ENCODE data around the gene MIA2. TPM values are rescaled to one million over a fixed set of nuclear protein-coding genes. Genes with fewer than 3 reads are reported as not detected.

MIA2 gene
- polyA plus RNA-seq, 1 of the 3 experiments (the other 2 are of a cell fraction): 2.6 TPM

DNA sequence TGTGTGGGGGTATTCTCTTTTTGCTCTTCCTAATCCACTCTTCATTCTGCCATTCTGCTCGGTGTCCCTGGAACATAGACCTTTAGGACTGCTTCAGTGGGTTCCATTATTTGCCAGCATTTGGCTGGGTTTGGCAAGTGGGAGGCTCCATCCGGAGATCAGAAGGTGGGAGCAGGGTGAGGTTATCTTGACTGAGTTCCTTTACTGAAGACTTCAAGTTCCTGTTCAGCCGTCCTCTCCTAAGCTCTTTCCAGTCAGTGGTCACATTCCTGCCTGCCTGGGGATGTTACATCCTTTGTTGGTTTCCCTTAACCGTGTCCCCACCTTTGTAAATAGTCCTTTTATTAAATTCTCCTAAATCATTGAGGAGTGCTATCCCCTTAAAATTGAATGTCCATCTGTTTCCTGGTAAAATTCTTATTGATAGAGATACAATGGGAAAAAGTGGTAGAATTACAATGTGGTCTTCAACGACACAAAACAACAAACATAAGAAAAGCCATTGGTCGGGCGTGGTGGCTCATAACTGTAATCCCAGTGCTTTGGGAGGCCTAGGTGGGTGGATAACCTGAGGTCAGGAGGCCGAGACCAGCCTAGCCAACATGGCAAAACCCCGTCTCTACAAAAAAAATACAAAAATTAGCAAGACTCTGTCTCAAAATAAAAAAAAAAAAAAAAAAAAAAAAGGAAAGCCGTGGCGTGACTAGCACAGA, 5.0 kb upstream of the MIA2 start (continued):
- TF ChIP-seq MEF2A (IDR thresholded peaks at IDR 0.05; ENCODE audit: borderline replicate concordance, low read depth): no peak
- no peak for TF ChIP-seq YY1 (IDR thresholded peaks at IDR 0.05; ENCODE audit: low read depth)
- TF ChIP-seq, protein P1, sequence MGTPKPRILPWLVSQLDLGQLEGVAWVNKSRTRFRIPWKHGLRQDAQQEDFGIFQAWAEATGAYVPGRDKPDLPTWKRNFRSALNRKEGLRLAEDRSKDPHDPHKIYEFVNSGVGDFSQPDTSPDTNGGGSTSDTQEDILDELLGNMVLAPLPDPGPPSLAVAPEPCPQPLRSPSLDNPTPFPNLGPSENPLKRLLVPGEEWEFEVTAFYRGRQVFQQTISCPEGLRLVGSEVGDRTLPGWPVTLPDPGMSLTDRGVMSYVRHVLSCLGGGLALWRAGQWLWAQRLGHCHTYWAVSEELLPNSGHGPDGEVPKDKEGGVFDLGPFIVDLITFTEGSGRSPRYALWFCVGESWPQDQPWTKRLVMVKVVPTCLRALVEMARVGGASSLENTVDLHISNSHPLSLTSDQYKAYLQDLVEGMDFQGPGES (IDR thresholded peaks at IDR 0.05; ENCODE audit: low read depth, low read length): no peak
- no peak for TF ChIP-seq RFX5 (IDR thresholded peaks at IDR 0.05; ENCODE audit: low read length)
- TF ChIP-seq NFIC (IDR thresholded peaks at IDR 0.05; ENCODE audit: borderline replicate concordance): no peak
- no peak for TF ChIP-seq MXI1 (IDR thresholded peaks at IDR 0.05; ENCODE audit: low read depth, low read length)

DNA sequence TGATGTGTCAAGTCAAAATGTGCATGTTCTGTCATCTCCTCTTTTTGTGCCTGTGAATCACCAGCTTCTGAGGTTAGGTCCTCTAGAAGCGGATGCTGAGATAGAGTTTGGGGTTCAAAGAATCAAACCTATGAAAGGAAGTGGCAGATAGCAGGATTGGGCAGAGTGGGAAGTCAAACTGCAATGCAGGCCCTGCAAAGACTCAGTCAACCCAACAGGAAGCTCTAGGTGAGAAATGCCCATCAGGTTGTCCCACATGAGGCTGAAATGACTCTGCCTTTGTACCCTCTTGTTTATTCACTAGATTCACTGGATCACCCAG, 4.5 kb upstream of the MIA2 start:
- Histone ChIP-seq H3K4me1 (ENCODE audit: control insufficient read depth in 1 of 2, insufficient read depth in 2 of 2, low read depth in 1 of 2, low read length in 1 of 2) (no peaks in the 10 kb centered on the region), H3F3A (replicated peaks; ENCODE audit: insufficient read depth) (no peaks in the 10 kb centered on the region), H3K79me2 (ENCODE audit: insufficient read depth) (no peaks in the 10 kb centered on the region), H3K9me3 (no peaks in the 10 kb centered on the region), H3K4me3 (ENCODE audit: low read depth in 2 of 2, low read length in 1 of 2) (no peak overlapping the region), H3K9me2 (no peaks in the 10 kb centered on the region), H3K4me2 (no peak overlapping the region), H3K27ac (ENCODE audit: low read depth in 2 of 2, low read length in 1 of 2) (no peak overlapping the region), H4K20me1 (ENCODE audit: insufficient read depth) (no peaks in the 10 kb centered on the region), H3K27me3 (ENCODE audit: insufficient read depth) (no peaks in the 10 kb centered on the region), H3K36me3 (replicated peaks in 1 of 2; ENCODE audit: control insufficient read depth in 1 of 2, insufficient read depth in 2 of 2, low read length in 1 of 2) (no peaks in the 10 kb centered on the region), H2AFZ (ENCODE audit: low read depth) (no peak overlapping the region), H3K9ac (no peak overlapping the region)
- no peak for DNase-seq
- no peak for TF ChIP-seq RXRA (IDR thresholded peaks at IDR 0.05; ENCODE audit: borderline replicate concordance, low read depth)
- TF ChIP-seq FOSL2 (IDR thresholded peaks at IDR 0.05; ENCODE audit: borderline replicate concordance, low read depth): no peak
- 83% methylated on average over 1 of the region's 1 CpG for WGBS (ENCODE audit: low lambda C conversion rate)
- ChIA-PET CTCF (no interaction called here), POLR2A (no interaction called here)

DNA sequence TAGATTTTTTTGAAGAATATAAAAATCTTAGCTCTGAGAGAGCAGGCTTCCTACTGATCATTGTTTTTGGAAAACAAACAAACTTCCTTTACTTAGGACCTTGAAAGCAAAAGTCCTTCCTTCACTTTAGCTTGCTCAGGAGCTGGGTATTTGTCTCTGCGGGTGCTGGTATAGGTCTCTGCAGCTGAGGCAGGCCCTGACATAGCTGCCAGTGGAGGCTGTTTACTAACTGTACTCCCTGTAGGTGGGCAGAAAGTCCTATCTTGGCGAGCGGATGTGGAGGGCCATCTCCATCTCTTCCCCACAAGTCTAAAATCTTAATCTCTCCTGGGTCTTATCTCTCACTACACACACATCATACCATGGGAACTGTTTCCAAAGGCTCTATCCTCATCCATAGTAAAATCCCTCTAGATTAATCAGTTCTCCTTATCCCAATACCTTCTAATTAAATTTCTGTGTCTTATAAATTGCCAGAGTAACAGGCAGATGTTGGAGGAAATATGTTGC, 4.1 kb upstream of the MIA2 start:
- Histone ChIP-seq H3K9me3 (no peaks in the 10 kb centered on the region), H3K4me2 (no peak overlapping the region), H4K20me1 (ENCODE audit: insufficient read depth) (no peaks in the 10 kb centered on the region), H3K27me3 (ENCODE audit: insufficient read depth) (no peaks in the 10 kb centered on the region), H3K79me2 (ENCODE audit: insufficient read depth) (no peaks in the 10 kb centered on the region), H3K9ac (no peak overlapping the region), H3K36me3 (replicated peaks in 1 of 2; ENCODE audit: control insufficient read depth in 1 of 2, insufficient read depth in 2 of 2, low read length in 1 of 2) (no peaks in the 10 kb centered on the region), H3K27ac (ENCODE audit: low read depth in 2 of 2, low read length in 1 of 2) (no peak overlapping the region), H2AFZ (ENCODE audit: low read depth) (no peak overlapping the region), H3K4me1 (ENCODE audit: control insufficient read depth in 1 of 2, insufficient read depth in 2 of 2, low read depth in 1 of 2, low read length in 1 of 2) (no peaks in the 10 kb centered on the region), H3K9me2 (no peaks in the 10 kb centered on the region), H3F3A (replicated peaks; ENCODE audit: insufficient read depth) (no peaks in the 10 kb centered on the region), H3K4me3 (ENCODE audit: low read depth in 2 of 2, low read length in 1 of 2) (no peak overlapping the region)
- WGBS (ENCODE audit: low lambda C conversion rate): 70% methylated on average over 2 of the region's 3 CpGs
- DNase-seq: no peak
- ChIA-PET CTCF (no interaction called here), POLR2A (no interaction called here)
- TF ChIP-seq, protein P2, sequence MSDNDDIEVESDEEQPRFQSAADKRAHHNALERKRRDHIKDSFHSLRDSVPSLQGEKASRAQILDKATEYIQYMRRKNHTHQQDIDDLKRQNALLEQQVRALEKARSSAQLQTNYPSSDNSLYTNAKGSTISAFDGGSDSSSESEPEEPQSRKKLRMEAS (IDR thresholded peaks at IDR 0.05; ENCODE audit: low read depth): no peak
- TF ChIP-seq NFIC (IDR thresholded peaks at IDR 0.05; ENCODE audit: borderline replicate concordance): no peak
- TF ChIP-seq TEAD4 (IDR thresholded peaks at IDR 0.05; ENCODE audit: borderline replicate concordance, insufficient read depth): no peak
- no peak for TF ChIP-seq TAF1 (IDR thresholded peaks at IDR 0.05; ENCODE audit: borderline replicate concordance, low read depth, low read length)
- TF ChIP-seq FOSL2 (IDR thresholded peaks at IDR 0.05; ENCODE audit: borderline replicate concordance, low read depth): no peak
- TF ChIP-seq SIN3A (IDR thresholded peaks at IDR 0.05; ENCODE audit: borderline replicate concordance, low read depth, low read length): no peak
- no peak for TF ChIP-seq POLR2AphosphoS5 (IDR thresholded peaks at IDR 0.05; ENCODE audit: low read depth, low read length)
- no peak for TF ChIP-seq RCOR1 (IDR thresholded peaks at IDR 0.05; ENCODE audit: low read length)
- TF ChIP-seq TCF12 (IDR thresholded peaks at IDR 0.05): no peak
- TF ChIP-seq EZH2phosphoT487 (IDR thresholded peaks at IDR 0.05; ENCODE audit: borderline replicate concordance, low read depth): no peak
- TF ChIP-seq CHD2 (IDR thresholded peaks at IDR 0.05; ENCODE audit: low read length, partially characterized antibody): no peak
- no peak for TF ChIP-seq RFX5 (IDR thresholded peaks at IDR 0.05; ENCODE audit: low read length)
- TF ChIP-seq RAD21 (IDR thresholded peaks at IDR 0.05; ENCODE audit: low read length): no peak
- TF ChIP-seq, protein P1 (IDR thresholded peaks at IDR 0.05; ENCODE audit: low read depth, low read length): no peak
